PC-3 (cell line): ENCODE results near the gene AMFR. TPM values are rescaled to one million over a fixed set of nuclear protein-coding genes. Genes with fewer than 3 reads are reported as not detected.

ENCODE experiments used
- ATAC-seq: fragments of 200-7000 bp; cut with Tn5 transposase; 2 replicates; pipeline ENCODE4 v1.9.1; 2020; ENCODE audit warnings: mild to moderate bottlenecking, moderate library complexity
- BruUV-seq: library from RNA; stranded (reverse); fragments of 400-500 nt; replicated peaks from 2 replicates; lab custom pipeline; 2021; lab: Mats Ljungman, UMichigan
- CTCF ChIA-PET: fragments of 300-600 bp; sonication (Branson Sonifier 250); formaldehyde crosslinking; loops from one replicate; lab custom pipeline; 2022; ENCODE audit warnings: antibody characterized with exemption; lab: Charles Lee
- POLR2A ChIA-PET: fragments of 300-600 bp; sonication (Branson Sonifier 250); formaldehyde crosslinking; loops from one replicate; lab custom pipeline; 2022; ENCODE audit warnings: antibody characterized with exemption; ENCODE audit not compliant: unreplicated experiment; lab: Charles Lee
- DNase-seq: peaks from one replicate; pipeline ENCODE4 v3.0.0-alpha.2; 2015
- H2AFZ ChIP-seq: fragments of 300-600 bp; sonication (generic); 2 replicates; pipeline ENCODE4 v1.6.0; 2016; ENCODE audit warnings: antibody characterized with exemption, low read length
- H3F3A ChIP-seq: fragments of 300-600 bp; sonication (generic); one replicate; pipeline ENCODE4 v1.6.0; 2017; ENCODE audit warnings: antibody characterized with exemption, low read length, control low read depth, mild to moderate bottlenecking; ENCODE audit not compliant: unreplicated experiment
- H3K27ac ChIP-seq: fragments of 300-600 bp; sonication (generic); 2 replicates; pipeline ENCODE4 v1.5.1; 2016; ENCODE audit warnings: mild to moderate bottlenecking, low read length
- H3K27me3 ChIP-seq: fragments of 300-600 bp; sonication (generic); 2 replicates; pipeline ENCODE4 v1.6.1; 2016; ENCODE audit warnings: low read length, mixed read lengths
- H3K36me3 ChIP-seq: fragments of 300-600 bp; sonication (generic); 2 replicates; pipeline ENCODE4 v1.6.1; 2016; ENCODE audit warnings: low read depth, mixed run types, low read length, mixed read lengths
- H3K4me1 ChIP-seq: fragments of 300-600 bp; sonication (generic); 2 replicates; pipeline ENCODE4 v1.5.1; 2016; ENCODE audit warnings: low read length; ENCODE audit not compliant: insufficient read depth
- H3K4me2 ChIP-seq: fragments of 300-600 bp; sonication (generic); 2 replicates; pipeline ENCODE4 v1.6.0; 2016; ENCODE audit warnings: low read length
- H3K4me3 ChIP-seq: fragments of 300-600 bp; sonication (generic); 2 replicates; pipeline ENCODE4 v1.5.1; 2016; ENCODE audit warnings: mild to moderate bottlenecking, low read length, mixed read lengths
- H3K79me2 ChIP-seq: fragments of 300-600 bp; sonication (generic); 2 replicates; pipeline ENCODE4 v1.6.1; 2017; ENCODE audit warnings: low read length, mixed read lengths
- H3K9ac ChIP-seq: fragments of 300-600 bp; sonication (generic); 2 replicates; pipeline ENCODE4 v1.6.0; 2016; ENCODE audit warnings: mild to moderate bottlenecking, low read length
- H3K9me2 ChIP-seq: fragments of 300-600 bp; sonication (generic); replicated peaks from 2 replicates; pipeline ENCODE4 v1.6.1; 2016; ENCODE audit warnings: mixed run types, low read length, mixed read lengths
- H3K9me3 ChIP-seq: fragments of 300-600 bp; sonication (generic); 2 replicates; pipeline ENCODE4 v1.6.1; 2016; ENCODE audit warnings: low read length, mixed read lengths
- H4K20me1 ChIP-seq: fragments of 300-600 bp; sonication (generic); 2 replicates; pipeline ENCODE4 v1.6.1; 2016; ENCODE audit warnings: low read length, mixed read lengths
- CTCF ChIP-seq: fragments of 300-600 bp; sonication (generic); conservative IDR thresholded peaks from 2 replicates; pipeline ENCODE4 v1.5.1; 2017; ENCODE audit warnings: antibody characterized with exemption, low read depth, mild to moderate bottlenecking, low read length
- EZH2 ChIP-seq: fragments of 300-600 bp; sonication (generic); IDR thresholded peaks from one replicate; pipeline ENCODE4 v1.6.1; 2017; ENCODE audit warnings: antibody characterized with exemption, mild to moderate bottlenecking, low read length; ENCODE audit not compliant: unreplicated experiment
- EZH2phosphoT487 ChIP-seq: fragments of 300-600 bp; sonication (generic); IDR thresholded peaks from 2 replicates; pipeline ENCODE4 v1.6.1; 2018; ENCODE audit warnings: mild to moderate bottlenecking, antibody characterized with exemption, low read length, borderline replicate concordance
- intact Hi-C: fragments of 100-400 bp; cut with micrococcal nuclease; formaldehyde crosslinking; loops from 2 replicates; pipeline ENCODE4 v1.9.0; 2023
- total RNA-seq: library from RNA; depleted of rRNA; stranded (reverse); fragments of >200 nt; gene quantifications from 2 replicates; pipeline ENCODE4 v1.2.3, GENCODE V29; 2014

The AMFR gene
- total RNA-seq, 1 experiment from 2014 or later: 98.9 TPM

GRCh38 chr16:56423584-56424403 is 1.6 kb downstream of the AMFR start:
- CTCF ChIA-PET: no interaction called here
- ATAC-seq (no peak), DNase-seq (no peak)
- Histone ChIP-seq H3K9me3 (no peaks in the 10 kb centered on the region), H3K4me1 (peaks cover 44% of the 10 kb centered on the region), H2AFZ (no peak overlapping the region), H3K4me2 (peak overlapping the region; percentile 87), H3K36me3 (no peaks in the 10 kb centered on the region), H3F3A (peaks cover 3% of the 10 kb centered on the region), H3K27ac (no peak overlapping the region), H3K9me2 (no peaks in the 10 kb centered on the region), H3K4me3 (peak overlapping the region; percentile 69), H3K79me2 (peaks cover 60% of the 10 kb centered on the region), H3K9ac (peak overlapping the region; percentile 77), H4K20me1 (peaks cover 22% of the 10 kb centered on the region; the same call in 1 of the 2 replicates), H3K27me3 (no peaks in the 10 kb centered on the region)
- BruUV-seq: TSS peak; percentile 48
- intact Hi-C loops: no loop called here
- no peak for TF ChIP-seq EZH2
- no peak for TF ChIP-seq EZH2phosphoT487
- no peak for TF ChIP-seq CTCF
- POLR2A ChIA-PET: no interaction called here

- no peak for ATAC-seq
- no peaks in the 10 kb centered on the region for H3K36me3 ChIP-seq
- CTCF ChIA-PET: no interaction called here
- TF ChIP-seq CTCF: no peak
- TF ChIP-seq EZH2phosphoT487: no peak
- no peak for TF ChIP-seq EZH2
- no TSS peak for BruUV-seq
- no peak overlapping the region for H3K9ac ChIP-seq
- peak overlapping the region; percentile 87 for H3K4me2 ChIP-seq
- H3K27ac ChIP-seq: no peak overlapping the region
- no peaks in the 10 kb centered on the region for H3K9me2 ChIP-seq
- peaks cover 22% of the 10 kb centered on the region; the same call in 1 of the 2 replicates for H4K20me1 ChIP-seq
- intact Hi-C loops: no loop called here
- H3K4me3 ChIP-seq: peak overlapping the region; percentile 69; the same call in 1 of the 2 replicates
- H2AFZ ChIP-seq: no peak overlapping the region
- no peaks in the 10 kb centered on the region for H3K9me3 ChIP-seq
- H3K79me2 ChIP-seq: peaks cover 68% of the 10 kb centered on the region
- H3F3A ChIP-seq: peaks cover 3% of the 10 kb centered on the region
- no peak for DNase-seq
- no peaks in the 10 kb centered on the region for H3K27me3 ChIP-seq
- POLR2A ChIA-PET: no interaction called here
- peaks cover 47% of the 10 kb centered on the region for H3K4me1 ChIP-seq
Measured at GRCh38 chr16:56422896-56423441, 2.4 kb downstream of the AMFR start.
